Measurements from ENCODE around the gene LCP1.

GRCh38 chr13:46088821-46089562 lies 93.0 kb downstream of the LCP1 start:
- TF ChIP-seq, protein P1, sequence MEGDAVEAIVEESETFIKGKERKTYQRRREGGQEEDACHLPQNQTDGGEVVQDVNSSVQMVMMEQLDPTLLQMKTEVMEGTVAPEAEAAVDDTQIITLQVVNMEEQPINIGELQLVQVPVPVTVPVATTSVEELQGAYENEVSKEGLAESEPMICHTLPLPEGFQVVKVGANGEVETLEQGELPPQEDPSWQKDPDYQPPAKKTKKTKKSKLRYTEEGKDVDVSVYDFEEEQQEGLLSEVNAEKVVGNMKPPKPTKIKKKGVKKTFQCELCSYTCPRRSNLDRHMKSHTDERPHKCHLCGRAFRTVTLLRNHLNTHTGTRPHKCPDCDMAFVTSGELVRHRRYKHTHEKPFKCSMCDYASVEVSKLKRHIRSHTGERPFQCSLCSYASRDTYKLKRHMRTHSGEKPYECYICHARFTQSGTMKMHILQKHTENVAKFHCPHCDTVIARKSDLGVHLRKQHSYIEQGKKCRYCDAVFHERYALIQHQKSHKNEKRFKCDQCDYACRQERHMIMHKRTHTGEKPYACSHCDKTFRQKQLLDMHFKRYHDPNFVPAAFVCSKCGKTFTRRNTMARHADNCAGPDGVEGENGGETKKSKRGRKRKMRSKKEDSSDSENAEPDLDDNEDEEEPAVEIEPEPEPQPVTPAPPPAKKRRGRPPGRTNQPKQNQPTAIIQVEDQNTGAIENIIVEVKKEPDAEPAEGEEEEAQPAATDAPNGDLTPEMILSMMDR (IDR thresholded peaks at IDR 0.05; ENCODE audit: insufficient read depth, low read length) = no peak
- TF ChIP-seq POLR2AphosphoS5 (IDR thresholded peaks at IDR 0.05; ENCODE audit: low read depth) = no peak
- no peak for TF ChIP-seq SPI1 (IDR thresholded peaks at IDR 0.05; ENCODE audit: borderline replicate concordance, low read depth)
- TF ChIP-seq REST (IDR thresholded peaks at IDR 0.05; ENCODE audit: insufficient replicate concordance, low read depth) = no peak
- TF ChIP-seq GABPA (IDR thresholded peaks at IDR 0.05; ENCODE audit: low read depth) = no peak

All from HL-60 (cell line).